ENCODE results near the gene EPHB1.

Gene EPHB1

GRCh38 chr3:134858441-134859035 lies 63.5 kb downstream of the EPHB1 start:
- TF ChIP-seq, protein P1, sequence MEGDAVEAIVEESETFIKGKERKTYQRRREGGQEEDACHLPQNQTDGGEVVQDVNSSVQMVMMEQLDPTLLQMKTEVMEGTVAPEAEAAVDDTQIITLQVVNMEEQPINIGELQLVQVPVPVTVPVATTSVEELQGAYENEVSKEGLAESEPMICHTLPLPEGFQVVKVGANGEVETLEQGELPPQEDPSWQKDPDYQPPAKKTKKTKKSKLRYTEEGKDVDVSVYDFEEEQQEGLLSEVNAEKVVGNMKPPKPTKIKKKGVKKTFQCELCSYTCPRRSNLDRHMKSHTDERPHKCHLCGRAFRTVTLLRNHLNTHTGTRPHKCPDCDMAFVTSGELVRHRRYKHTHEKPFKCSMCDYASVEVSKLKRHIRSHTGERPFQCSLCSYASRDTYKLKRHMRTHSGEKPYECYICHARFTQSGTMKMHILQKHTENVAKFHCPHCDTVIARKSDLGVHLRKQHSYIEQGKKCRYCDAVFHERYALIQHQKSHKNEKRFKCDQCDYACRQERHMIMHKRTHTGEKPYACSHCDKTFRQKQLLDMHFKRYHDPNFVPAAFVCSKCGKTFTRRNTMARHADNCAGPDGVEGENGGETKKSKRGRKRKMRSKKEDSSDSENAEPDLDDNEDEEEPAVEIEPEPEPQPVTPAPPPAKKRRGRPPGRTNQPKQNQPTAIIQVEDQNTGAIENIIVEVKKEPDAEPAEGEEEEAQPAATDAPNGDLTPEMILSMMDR (IDR thresholded peaks at IDR 0.05; ENCODE audit: low read depth, low read length, missing control alignments), result no peak
- no peak overlapping the region for H3K4me3 ChIP-seq (replicated peaks; ENCODE audit: low read depth, low read length)
- DNase-seq (ENCODE audit: extremely low read depth, low read depth), result no peak

DNA sequence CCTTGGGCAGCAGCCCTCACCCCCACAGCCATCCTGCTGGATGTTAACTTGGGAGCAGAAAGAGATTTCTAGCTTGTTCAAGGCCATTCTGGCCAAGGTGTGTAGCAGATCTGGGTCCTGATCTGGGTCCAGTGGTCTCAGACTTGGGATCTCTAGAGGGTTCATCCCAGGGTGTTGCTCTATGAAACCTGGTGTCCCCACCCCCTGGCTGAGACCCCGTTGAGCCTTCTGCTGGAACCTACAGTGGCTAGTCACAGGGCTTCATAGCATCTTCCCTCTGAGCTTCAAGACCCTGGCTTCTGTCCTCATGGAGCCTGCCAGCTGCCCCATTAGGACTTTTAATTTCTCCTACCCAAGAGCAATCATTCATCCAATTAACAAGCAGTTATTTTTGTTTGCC lies 64.3 kb downstream of the EPHB1 start:
- DNase-seq (ENCODE audit: extremely low read depth, low read depth), result no peak
- H3K4me3 ChIP-seq (replicated peaks; ENCODE audit: low read depth, low read length), result no peak overlapping the region
- TF ChIP-seq, protein P1 (IDR thresholded peaks at IDR 0.05; ENCODE audit: low read depth, low read length, missing control alignments), result no peak

DNA sequence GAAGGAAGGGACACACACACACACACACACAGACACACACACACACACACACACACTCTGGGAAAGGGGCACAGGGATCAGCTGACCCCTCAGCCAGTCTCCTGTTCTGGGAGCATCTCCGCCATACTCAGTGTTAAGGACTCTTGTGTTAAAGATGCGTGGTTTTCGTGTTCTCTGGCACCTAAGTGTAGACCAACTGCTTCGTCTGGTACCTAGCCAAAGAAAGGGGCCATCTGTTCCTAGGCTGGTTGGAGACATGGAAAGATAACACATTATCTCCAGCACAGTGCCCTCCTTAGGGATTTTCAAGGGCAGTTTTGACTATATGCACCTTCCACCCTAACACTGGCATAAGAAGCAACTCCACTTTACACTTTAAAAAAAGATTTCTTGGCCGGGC lies 65.1 kb downstream of the EPHB1 start:
- no peak for DNase-seq (ENCODE audit: extremely low read depth, low read depth)
- H3K4me3 ChIP-seq (replicated peaks; ENCODE audit: low read depth, low read length), result no peak overlapping the region
- TF ChIP-seq, protein P1 (IDR thresholded peaks at IDR 0.05; ENCODE audit: low read depth, low read length, missing control alignments), result no peak

- no peak overlapping the region for H3K4me3 ChIP-seq (replicated peaks; ENCODE audit: low read depth, low read length)
- TF ChIP-seq, protein P1 (IDR thresholded peaks at IDR 0.05; ENCODE audit: low read depth, low read length, missing control alignments), result no peak
- no peak for DNase-seq (ENCODE audit: extremely low read depth, low read depth)
These were observed 68.9 kb downstream of the EPHB1 start for GRCh38 chr3:134863915-134864314.

DNA sequence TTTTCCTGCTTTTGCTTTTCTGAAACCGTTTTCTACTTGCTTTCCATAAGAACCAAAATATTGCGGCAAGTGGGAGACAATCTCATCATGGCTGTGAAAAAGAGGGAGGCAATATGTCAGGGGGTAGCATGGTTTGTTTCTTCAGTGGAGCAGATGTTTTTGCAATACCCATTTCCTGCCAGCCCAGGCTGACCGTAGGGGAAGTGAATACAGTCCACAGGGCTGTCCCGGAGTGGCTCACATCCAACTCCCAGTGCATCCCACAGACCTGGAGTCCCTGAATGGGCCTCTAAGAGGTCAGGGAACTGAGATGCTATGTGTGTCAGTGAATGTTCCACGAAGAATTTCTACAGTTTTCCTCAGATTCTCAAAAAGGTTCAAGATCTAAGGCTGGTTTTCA lies 69.6 kb downstream of the EPHB1 start:
- TF ChIP-seq, protein P1 (IDR thresholded peaks at IDR 0.05; ENCODE audit: low read depth, low read length, missing control alignments), result no peak
- no peak for DNase-seq (ENCODE audit: extremely low read depth, low read depth)
- no peak overlapping the region for H3K4me3 ChIP-seq (replicated peaks; ENCODE audit: low read depth, low read length)

- no peak for DNase-seq (ENCODE audit: extremely low read depth, low read depth)
- TF ChIP-seq, protein P1 (IDR thresholded peaks at IDR 0.05; ENCODE audit: low read depth, low read length, missing control alignments), result no peak
- no peak overlapping the region for H3K4me3 ChIP-seq (replicated peaks; ENCODE audit: low read depth, low read length)
These were observed 72.2 kb downstream of the EPHB1 start for GRCh38 chr3:134867277-134867676.

GRCh38 chr3:134869153-134869726 lies 74.2 kb downstream of the EPHB1 start:
- TF ChIP-seq, protein P1 (IDR thresholded peaks at IDR 0.05; ENCODE audit: low read depth, low read length, missing control alignments), result no peak
- DNase-seq (ENCODE audit: extremely low read depth, low read depth), result no peak
- no peak overlapping the region for H3K4me3 ChIP-seq (replicated peaks; ENCODE audit: low read depth, low read length)
